Kidney epithelial cell (primary cell): ENCODE measurements around the gene GALNT11. TPM values are rescaled to one million over a fixed set of nuclear protein-coding genes. Genes with fewer than 3 reads are reported as not detected.

ENCODE experiments used
- DNase-seq: peaks from one replicate; pipeline ENCODE4 v3.0.0-alpha.2; 2010; ENCODE audit warnings: low read depth
- H3K27me3 ChIP-seq: 2 replicates; pipeline ENCODE4 v1.6.0; 2011; ENCODE audit warnings: low read length; ENCODE audit not compliant: control insufficient read depth, insufficient read depth
- H3K36me3 ChIP-seq: 2 replicates; pipeline ENCODE4 v1.5.1; 2011; ENCODE audit warnings: low read length; ENCODE audit not compliant: control insufficient read depth, insufficient read depth
- H3K4me3 ChIP-seq: 2 replicates; pipeline ENCODE4 v1.5.1; 2011; ENCODE audit warnings: low read depth, mild to moderate bottlenecking, control low read depth, low read length
- CTCF ChIP-seq: IDR thresholded peaks from 2 replicates; pipeline ENCODE4 v1.5.1; 2011; ENCODE audit warnings: mild to moderate bottlenecking, moderate library complexity, low read length, control low read depth, inconsistent platforms; ENCODE audit not compliant: insufficient read depth, poor library complexity, severe bottlenecking
- total RNA-seq: library from RNA; depleted of rRNA; stranded (reverse); fragments of >200 nt; gene quantifications from 2 replicates; pipeline ENCODE4 v1.2.3, GENCODE V29; 2015

Gene GALNT11
- total RNA-seq, 1 donor from 2014 or later, result 36.0 TPM

- Histone ChIP-seq H3K36me3 (peaks cover 4% of the 10 kb centered on the region), H3K27me3 (no peaks in the 10 kb centered on the region), H3K4me3 (no peak overlapping the region)
- DNase-seq, result no peak
- TF ChIP-seq CTCF, result no peak
Measured at GRCh38 chr7:152126741-152127140, 101.3 kb downstream of the GALNT11 start.

GRCh38 chr7:152127229-152127628, 101.8 kb downstream of the GALNT11 start:
- no peak for TF ChIP-seq CTCF
- no peaks in the 10 kb centered on the region for H3K27me3 ChIP-seq
- peaks cover 4% of the 10 kb centered on the region for H3K36me3 ChIP-seq
- no peak overlapping the region for H3K4me3 ChIP-seq
- no peak for DNase-seq

- DNase-seq, result no peak
- TF ChIP-seq CTCF, result no peak
- Histone ChIP-seq H3K36me3 (peaks cover 4% of the 10 kb centered on the region), H3K4me3 (no peak overlapping the region), H3K27me3 (no peaks in the 10 kb centered on the region)
Measured at GRCh38 chr7:152128252-152128651, 102.8 kb downstream of the GALNT11 start.

- no peak for DNase-seq
- Histone ChIP-seq H3K4me3 (no peak overlapping the region), H3K36me3 (peaks cover 6% of the 10 kb centered on the region), H3K27me3 (no peaks in the 10 kb centered on the region)
- TF ChIP-seq CTCF, result no peak
Measured at GRCh38 chr7:152128741-152129461, 103.4 kb downstream of the GALNT11 start.

- Histone ChIP-seq H3K36me3 (peaks cover 8% of the 10 kb centered on the region), H3K4me3 (no peak overlapping the region), H3K27me3 (no peaks in the 10 kb centered on the region)
- no peak for DNase-seq
- no peak for TF ChIP-seq CTCF
Measured at GRCh38 chr7:152129682-152130081, 104.2 kb downstream of the GALNT11 start.
